B cell (primary cell): ENCODE data around the gene PRICKLE2. TPM values are rescaled to one million over a fixed set of nuclear protein-coding genes. Genes with fewer than 3 reads are reported as not detected.

Experiments used
- ATAC-seq: fragments of 200-7000 bp; cut with Tn5 transposase; one replicate; pipeline ENCODE4 v1.10.0; 2021; ENCODE audit warnings: low read depth, mild to moderate bottlenecking, moderate number of reproducible peaks, moderate library complexity
- CTCF ChIA-PET: fragments of 350-600 bp; sonication (Branson Sonifier 250); formaldehyde crosslinking; loops from one replicate; lab custom pipeline; 2021; ENCODE audit warnings: antibody characterized with exemption, inconsistent platforms; lab: Charles Lee
- POLR2A ChIA-PET: fragments of 350-600 bp; sonication (Branson Sonifier 250); formaldehyde crosslinking; loops from one replicate; lab custom pipeline; 2021; ENCODE audit warnings: antibody characterized with exemption; lab: Charles Lee
- DNase-seq: peaks from one replicate; pipeline ENCODE4 v3.0.0; 2013
- H2AFZ ChIP-seq: 2 replicates; pipeline ENCODE4 v1.6.1; 2012; ENCODE audit warnings: mild to moderate bottlenecking, low read depth, low read length; ENCODE audit not compliant: insufficient read depth, poor library complexity, severe bottlenecking
- H3K27ac ChIP-seq, 2 donors: 1 replicate in 1 of 2; 2 replicates in 1 of 2; pipeline ENCODE4 v1.5.1; 2012 to 2013; ENCODE audit warnings: low read length in 2 of 2, mild to moderate bottlenecking in 2 of 2, moderate library complexity in 1 of 2
- H3K27me3 ChIP-seq, 4 experiments: fragments of 200-600 bp in 1 of 4; sonication (generic) in 1 of 4; replicated peaks in 1 of 4; 1 replicate in 2 of 4; 2 replicates in 2 of 4; pipeline versions ENCODE4 v1.6.1 to v1.7.0; 2013 to 2016; ENCODE audit warnings: low read length in 3 of 4, mild to moderate bottlenecking in 2 of 4, mixed read lengths in 1 of 4, moderate library complexity in 1 of 4; ENCODE audit not compliant: insufficient read depth in 4 of 4, control insufficient read depth in 3 of 4; ENCODE audit errors: control extremely low read depth in 1 of 4
- H3K36me3 ChIP-seq, 2 experiments: replicated peaks in 1 of 2; 1 replicate in 1 of 2; 2 replicates in 1 of 2; pipeline versions ENCODE4 v1.6.1 to v1.7.1; 2013; ENCODE audit warnings: low read length in 1 of 2; ENCODE audit not compliant: insufficient read depth in 2 of 2, control insufficient read depth in 1 of 2; ENCODE audit errors: control extremely low read depth in 1 of 2, extremely low read depth in 1 of 2
- H3K4me1 ChIP-seq, 2 donors: fragments of 200-600 bp in 1 of 2; sonication (generic) in 1 of 2; 1 replicate in 1 of 2; 2 replicates in 1 of 2; pipeline versions ENCODE4 v1.5.1 to v1.6.1; 2013 to 2017; ENCODE audit warnings: low read length in 2 of 2; ENCODE audit not compliant: control insufficient read depth in 2 of 2, insufficient read depth in 2 of 2
- H3K4me2 ChIP-seq: replicated peaks from 2 replicates; pipeline ENCODE3; 2012; ENCODE audit warnings: mild to moderate bottlenecking, low read depth, low read length; ENCODE audit not compliant: poor library complexity, severe bottlenecking
- H3K4me3 ChIP-seq, 5 experiments: fragments of 200-600 bp in 1 of 5; sonication (generic) in 1 of 5; 1 replicate in 3 of 5; 2 replicates in 2 of 5; pipeline versions ENCODE4 v1.5.1 to v1.7.0; 2011 to 2016; ENCODE audit warnings: low read length in 4 of 5, mild to moderate bottlenecking in 4 of 5, low read depth in 2 of 5, control low read depth in 1 of 5, moderate library complexity in 1 of 5; ENCODE audit not compliant: insufficient read depth in 1 of 5; ENCODE audit errors: control extremely low read depth in 1 of 5, extremely low read depth in 1 of 5
- H3K79me2 ChIP-seq: fragments of 200-600 bp; sonication (generic); one replicate; pipeline ENCODE4 v1.6.0; 2016; ENCODE audit warnings: low read length; ENCODE audit not compliant: control insufficient read depth, insufficient read depth
- H3K9ac ChIP-seq: fragments of 200-600 bp; sonication (generic); 2 replicates; pipeline ENCODE4 v1.6.1; 2017; ENCODE audit warnings: mild to moderate bottlenecking, low read length, moderate library complexity
- H3K9me3 ChIP-seq, 3 donors: one replicate each; pipeline versions ENCODE4 v1.6.1 to v1.7.1; 2013; ENCODE audit warnings: low read length in 2 of 3; ENCODE audit not compliant: control insufficient read depth in 2 of 3, insufficient read depth in 1 of 3; ENCODE audit errors: control extremely low read depth in 1 of 3
- H4K20me1 ChIP-seq: 2 replicates; pipeline ENCODE4 v1.6.0; 2012; ENCODE audit warnings: mild to moderate bottlenecking, low read length; ENCODE audit not compliant: insufficient read depth, control insufficient read depth, poor library complexity, severe bottlenecking
- H3K27ac Mint-ChIP-seq: one replicate; pipeline ENCODE4 v1.8.0; 2021; ENCODE audit warnings: mixed read lengths
- H3K27me3 Mint-ChIP-seq: one replicate; pipeline ENCODE4 v1.8.0; 2021; ENCODE audit warnings: mixed read lengths
- H3K4me1 Mint-ChIP-seq: one replicate; pipeline ENCODE4 v1.8.0; 2021; ENCODE audit warnings: mixed read lengths
- H3K4me3 Mint-ChIP-seq: one replicate; pipeline ENCODE4 v1.8.0; 2021; ENCODE audit warnings: mixed read lengths
- H3K9me3 Mint-ChIP-seq: one replicate; pipeline ENCODE4 v1.8.0; 2022; ENCODE audit warnings: mixed read lengths; ENCODE audit not compliant: insufficient read depth
- EZH2 ChIP-seq: IDR thresholded peaks from 2 replicates; pipeline ENCODE4 v1.6.1; 2012; ENCODE audit warnings: borderline replicate concordance, low read depth, mild to moderate bottlenecking, moderate library complexity, low read length; ENCODE audit not compliant: insufficient read depth, poor library complexity, severe bottlenecking
- WGBS: methylation state at CpG from one replicate; pipeline ENCODE4 v1.1.5; 2013; ENCODE audit warnings: missing lambda C conversion rate; ENCODE audit not compliant: insufficient coverage; 5-methylcytosine and 5-hydroxymethylcytosine counted together
- intact Hi-C: fragments of 100-400 bp; cut with micrococcal nuclease; formaldehyde crosslinking; loops from one replicate; pipeline ENCODE4 v1.10.0; 2022
- polyA plus RNA-seq: library from polyadenylated mRNA; depleted of rRNA; stranded (reverse); fragments of >200 nt; gene quantifications from 2 replicates; pipeline ENCODE4 v1.2.3, GENCODE V29; 2012
- total RNA-seq, 2 donors: library from RNA; stranded (reverse); fragments of 120-200 nt in 1 of 2; gene quantifications; 1 replicate in 1 of 2; 2 replicates in 1 of 2; pipeline versions ENCODE4 v1.2.3 to v1.2.4, GENCODE V29; 2013 to 2022
- TF ChIP-seq, protein P1 (sequence below): fragments of 200-600 bp; IDR thresholded peaks from one replicate; pipeline ENCODE4 v1.8.0; 2022; ENCODE audit warnings: antibody characterized with exemption, mild to moderate bottlenecking

Gene PRICKLE2
- total and polyA plus RNA-seq, 2 donors (not counting 1 experiment from before 2014, with no cell fraction given) = 0.30 to 1.4 TPM

DNA sequence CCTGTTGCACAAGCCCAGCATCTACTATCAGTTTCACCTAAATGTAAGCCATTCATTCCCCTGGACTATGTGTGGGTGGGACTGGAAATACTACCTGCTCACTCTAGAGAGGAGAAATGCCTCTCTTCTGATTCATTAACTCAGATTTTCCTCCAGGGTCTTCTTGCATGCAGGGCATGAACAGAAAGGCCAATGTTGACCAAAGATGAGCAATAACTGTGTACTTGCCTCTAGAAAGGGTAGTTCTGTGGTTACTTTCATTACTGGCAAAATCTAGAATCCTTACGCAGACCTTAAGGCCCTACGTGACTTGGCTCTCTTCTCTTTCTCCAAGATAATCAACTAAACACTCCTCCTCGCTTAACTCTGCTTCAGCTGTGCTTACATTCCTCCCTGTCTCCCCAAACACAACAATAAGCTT, 120.6 kb downstream of the PRICKLE2 start:
- 89% methylated on average over 3 of the region's 3 CpGs for WGBS
- Histone ChIP-seq H3K9ac (no peak overlapping the region), H3K27me3 (no peaks in the 10 kb centered on the region), H3K4me3 (no peak overlapping the region), H3K27ac (no peak overlapping the region), H3K4me2 (no peak overlapping the region), H3K79me2 (no peaks in the 10 kb centered on the region), H4K20me1 (no peaks in the 10 kb centered on the region), H3K9me3 (no peaks in the 10 kb centered on the region), H3K36me3 (no peaks in the 10 kb centered on the region), H2AFZ (no peak overlapping the region), H3K4me1 (peaks cover 0 to 25% of the 10 kb centered on the region in 2 donors)
- intact Hi-C loops = no loop called here
- H3K27ac Mint-ChIP-seq = peak overlapping the region; percentile 1
- TF ChIP-seq, protein P1, sequence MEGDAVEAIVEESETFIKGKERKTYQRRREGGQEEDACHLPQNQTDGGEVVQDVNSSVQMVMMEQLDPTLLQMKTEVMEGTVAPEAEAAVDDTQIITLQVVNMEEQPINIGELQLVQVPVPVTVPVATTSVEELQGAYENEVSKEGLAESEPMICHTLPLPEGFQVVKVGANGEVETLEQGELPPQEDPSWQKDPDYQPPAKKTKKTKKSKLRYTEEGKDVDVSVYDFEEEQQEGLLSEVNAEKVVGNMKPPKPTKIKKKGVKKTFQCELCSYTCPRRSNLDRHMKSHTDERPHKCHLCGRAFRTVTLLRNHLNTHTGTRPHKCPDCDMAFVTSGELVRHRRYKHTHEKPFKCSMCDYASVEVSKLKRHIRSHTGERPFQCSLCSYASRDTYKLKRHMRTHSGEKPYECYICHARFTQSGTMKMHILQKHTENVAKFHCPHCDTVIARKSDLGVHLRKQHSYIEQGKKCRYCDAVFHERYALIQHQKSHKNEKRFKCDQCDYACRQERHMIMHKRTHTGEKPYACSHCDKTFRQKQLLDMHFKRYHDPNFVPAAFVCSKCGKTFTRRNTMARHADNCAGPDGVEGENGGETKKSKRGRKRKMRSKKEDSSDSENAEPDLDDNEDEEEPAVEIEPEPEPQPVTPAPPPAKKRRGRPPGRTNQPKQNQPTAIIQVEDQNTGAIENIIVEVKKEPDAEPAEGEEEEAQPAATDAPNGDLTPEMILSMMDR = no peak
- TF ChIP-seq EZH2 = no peak
- ATAC-seq = no peak
- no peaks in the 10 kb centered on the region for H3K27me3 Mint-ChIP-seq
- DNase-seq = no peak
- peaks cover 27% of the 10 kb centered on the region for H3K4me1 Mint-ChIP-seq
- CTCF ChIA-PET = no interaction called here
- no peaks in the 10 kb centered on the region for H3K9me3 Mint-ChIP-seq
- no peak overlapping the region for H3K4me3 Mint-ChIP-seq
- POLR2A ChIA-PET = no interaction called here

DNA sequence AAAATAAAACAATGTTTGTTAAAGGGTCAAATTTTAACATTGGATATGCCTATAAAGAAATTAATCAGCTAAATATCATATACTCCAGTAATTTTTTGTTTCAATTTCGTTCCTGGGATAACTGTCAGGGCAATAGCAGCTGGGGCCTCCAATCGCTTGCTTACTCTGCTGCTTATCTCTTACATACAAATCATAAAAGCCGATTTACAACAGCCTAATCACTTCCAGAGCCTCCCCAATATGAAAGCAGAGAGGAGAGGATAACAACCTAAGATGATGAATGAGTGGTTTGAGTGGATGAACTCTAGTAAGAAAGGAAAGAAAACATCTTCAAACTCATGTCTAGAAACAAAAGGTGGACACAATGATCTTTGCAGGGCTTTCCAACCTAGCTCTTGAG, 121.3 kb downstream of the PRICKLE2 start:
- ATAC-seq = no peak
- Histone ChIP-seq H3K4me1 (peaks cover 0 to 25% of the 10 kb centered on the region in 2 donors), H4K20me1 (no peaks in the 10 kb centered on the region), H3K36me3 (no peaks in the 10 kb centered on the region), H3K4me3 (no peak overlapping the region), H3K27ac (no peak overlapping the region), H3K9ac (no peak overlapping the region), H3K79me2 (no peaks in the 10 kb centered on the region), H3K4me2 (no peak overlapping the region), H3K9me3 (peaks cover 0 to 2% (median 0%) of the 10 kb centered on the region in 3 donors), H3K27me3 (no peaks in the 10 kb centered on the region), H2AFZ (no peak overlapping the region)
- no peak overlapping the region for H3K4me3 Mint-ChIP-seq
- ChIA-PET CTCF (no interaction called here), POLR2A (no interaction called here)
- intact Hi-C loops = no loop called here
- 83% methylated on average over 2 of the region's 3 CpGs for WGBS
- no peak overlapping the region for H3K27ac Mint-ChIP-seq
- no peak for TF ChIP-seq EZH2
- TF ChIP-seq, protein P1 = no peak
- no peak for DNase-seq
- no peaks in the 10 kb centered on the region for H3K9me3 Mint-ChIP-seq
- H3K27me3 Mint-ChIP-seq = no peaks in the 10 kb centered on the region
- peaks cover 27% of the 10 kb centered on the region for H3K4me1 Mint-ChIP-seq
